Right atrium auricular region (tissue), 2 donors: ENCODE data around the gene CST5. TPM values are rescaled to one million over a fixed set of nuclear protein-coding genes. Genes with fewer than 3 reads are reported as not detected.

ENCODE experiments used
- DNase-seq: peaks from one replicate; pipeline ENCODE4 v3.0.0-alpha.2; 2019; ENCODE audit warnings: low spot score
- H3K27ac ChIP-seq, 2 donors: fragments of 200-600 bp; sonication (generic); 1 replicate in 1 of 2; 2 replicates in 1 of 2; pipeline ENCODE4 v1.5.1; 2016 to 2019
- H3K27me3 ChIP-seq, 2 donors: fragments of 200-600 bp; sonication (generic); one replicate each; pipeline versions ENCODE4 v1.5.1 to v1.6.0; 2017 to 2019
- H3K36me3 ChIP-seq: fragments of 200-600 bp; sonication (generic); one replicate; pipeline ENCODE4 v1.5.1; 2016
- H3K4me1 ChIP-seq, 2 donors: fragments of 200-600 bp; sonication (generic); one replicate each; pipeline versions ENCODE4 v1.5.1 to v1.6.0; 2017 to 2019
- H3K4me3 ChIP-seq, 2 donors: fragments of 200-600 bp; sonication (generic); 1 replicate in 1 of 2; 2 replicates in 1 of 2; pipeline ENCODE4 v1.5.1; 2017 to 2019; ENCODE audit warnings: mild to moderate bottlenecking in 1 of 2, moderate library complexity in 1 of 2
- H3K9me3 ChIP-seq, 2 donors: fragments of 200-600 bp; sonication (generic); one replicate each; pipeline ENCODE4 v1.5.1; 2019
- CTCF ChIP-seq, 2 donors: fragments of 200-600 bp; sonication (generic); IDR thresholded peaks; one replicate each; pipeline ENCODE4 v1.5.1; 2019; ENCODE audit warnings: antibody characterized with exemption in 2 of 2
- total RNA-seq, 2 donors: library from RNA; depleted of rRNA; stranded (reverse); fragments of >200 nt; gene quantifications; one replicate each; pipeline ENCODE4 v1.1.0, GENCODE V29; 2016

CST5 gene
- total RNA-seq, 2 donors from 2014 or later = not detected

GRCh38 chr20:23925789-23926525 is 46.4 kb upstream of the CST5 start:
- H3K27me3 ChIP-seq = no peaks in the 10 kb centered on the region
- no peak overlapping the region for H3K4me3 ChIP-seq
- no peaks in the 10 kb centered on the region for H3K9me3 ChIP-seq
- H3K36me3 ChIP-seq = no peaks in the 10 kb centered on the region
- DNase-seq = no peak
- peaks cover 0 to 1% of the 10 kb centered on the region in 2 donors for H3K4me1 ChIP-seq
- H3K27ac ChIP-seq = no peak overlapping the region
- TF ChIP-seq CTCF (IDR thresholded peaks at IDR 0.05) = no peak

- Histone ChIP-seq H3K4me1 (peaks cover 0 to 12% of the 10 kb centered on the region in 2 donors), H3K27ac (no peak overlapping the region), H3K4me3 (no peak overlapping the region), H3K9me3 (no peaks in the 10 kb centered on the region), H3K27me3 (no peaks in the 10 kb centered on the region), H3K36me3 (no peaks in the 10 kb centered on the region)
- TF ChIP-seq CTCF (IDR thresholded peaks at IDR 0.05) = no peak
- DNase-seq = no peak
These were observed 45.2 kb upstream of the CST5 start for GRCh38 chr20:23924751-23925150.

GRCh38 chr20:23923891-23924435 is 44.4 kb upstream of the CST5 start:
- DNase-seq = no peak
- H3K36me3 ChIP-seq = no peaks in the 10 kb centered on the region
- no peak for TF ChIP-seq CTCF (IDR thresholded peaks at IDR 0.05)

GRCh38 chr20:23923311-23923710 is 43.8 kb upstream of the CST5 start:
- Histone ChIP-seq H3K4me3 (no peak overlapping the region), H3K36me3 (no peaks in the 10 kb centered on the region), H3K27ac (no peak overlapping the region), H3K9me3 (no peaks in the 10 kb centered on the region), H3K27me3 (no peaks in the 10 kb centered on the region), H3K4me1 (peaks cover 0 to 18% of the 10 kb centered on the region in 2 donors)
- no peak for DNase-seq
- TF ChIP-seq CTCF (IDR thresholded peaks at IDR 0.05) = no peak

More at GRCh38 chr20:23923891-23924435, 44.4 kb upstream of the CST5 start:
- Histone ChIP-seq H3K27ac (no peak overlapping the region), H3K27me3 (no peaks in the 10 kb centered on the region), H3K4me1 (peaks cover 0 to 18% of the 10 kb centered on the region in 2 donors), H3K9me3 (no peaks in the 10 kb centered on the region), H3K4me3 (no peak overlapping the region)

- peaks cover 0 to 18% of the 10 kb centered on the region in 2 donors for H3K4me1 ChIP-seq
- H3K4me3 ChIP-seq = no peak overlapping the region
- no peak overlapping the region for H3K27ac ChIP-seq
- no peaks in the 10 kb centered on the region for H3K27me3 ChIP-seq
- DNase-seq = no peak
- no peaks in the 10 kb centered on the region for H3K36me3 ChIP-seq
- no peaks in the 10 kb centered on the region for H3K9me3 ChIP-seq
- TF ChIP-seq CTCF (IDR thresholded peaks at IDR 0.05) = no peak
These were observed 41.1 kb upstream of the CST5 start for GRCh38 chr20:23920408-23921325.
